HG03196 (cell line): ENCODE data around the gene RUNX3.

Source experiments
- ATAC-seq: cut with Tn5 transposase; IDR thresholded peaks from one replicate; pipeline ENCODE4 v1.9.1; 2021; ENCODE audit not compliant: unreplicated experiment

Gene RUNX3

GRCh38 chr1:24948079-24948827 is 18.2 kb upstream of the RUNX3 start:
- no peak for ATAC-seq

- peak; percentile 58 for ATAC-seq
Observed at GRCh38 chr1:24946861-24947658, 17.0 kb upstream of the RUNX3 start.

- no peak for ATAC-seq
Observed at GRCh38 chr1:24945354-24946326, 15.6 kb upstream of the RUNX3 start.

GRCh38 chr1:24944318-24944717 is 14.2 kb upstream of the RUNX3 start:
- no peak for ATAC-seq

- no peak for ATAC-seq
Observed at GRCh38 chr1:24942789-24943188, 12.7 kb upstream of the RUNX3 start.

GRCh38 chr1:24941564-24941963 is 11.5 kb upstream of the RUNX3 start:
- ATAC-seq = no peak

GRCh38 chr1:24940231-24940630 is 10.2 kb upstream of the RUNX3 start:
- ATAC-seq = no peak

- ATAC-seq = no peak
Observed at GRCh38 chr1:24939675-24940193, 9.7 kb upstream of the RUNX3 start.

- ATAC-seq = no peak
Observed at GRCh38 chr1:24939040-24939674, 9.1 kb upstream of the RUNX3 start.

- ATAC-seq = no peak
Observed at GRCh38 chr1:24938276-24938675, 8.2 kb upstream of the RUNX3 start.

- no peak for ATAC-seq
Observed at GRCh38 chr1:24936684-24937083, 6.6 kb upstream of the RUNX3 start.

- ATAC-seq = no peak
Observed at GRCh38 chr1:24935615-24936484, 5.8 kb upstream of the RUNX3 start.

- ATAC-seq = no peak
Observed at GRCh38 chr1:24935196-24935526, 5.1 kb upstream of the RUNX3 start.

GRCh38 chr1:24934310-24935195 is 4.5 kb upstream of the RUNX3 start:
- no peak for ATAC-seq

GRCh38 chr1:24933468-24933867 is 3.4 kb upstream of the RUNX3 start:
- no peak for ATAC-seq

- no peak for ATAC-seq
Observed at GRCh38 chr1:24932725-24933294, 2.7 kb upstream of the RUNX3 start.

GRCh38 chr1:24932284-24932683 is 2.2 kb upstream of the RUNX3 start:
- ATAC-seq = peak; percentile 18

- no peak for ATAC-seq
Observed at GRCh38 chr1:24931468-24932231, 1.6 kb upstream of the RUNX3 start.
